Stimulated activated CD4-positive, alpha-beta T cell treated with anti-CD3 and anti-CD28 coated beads, Interleukin-2, amount 100 ng/mL, for 24 hours (primary cell): ENCODE measurements around the gene SLC49A4.

Experiments used
- DNase-seq, 2 donors: peaks; one replicate each; pipeline ENCODE4 v3.0.0-alpha.2; 2020

Gene SLC49A4

DNA sequence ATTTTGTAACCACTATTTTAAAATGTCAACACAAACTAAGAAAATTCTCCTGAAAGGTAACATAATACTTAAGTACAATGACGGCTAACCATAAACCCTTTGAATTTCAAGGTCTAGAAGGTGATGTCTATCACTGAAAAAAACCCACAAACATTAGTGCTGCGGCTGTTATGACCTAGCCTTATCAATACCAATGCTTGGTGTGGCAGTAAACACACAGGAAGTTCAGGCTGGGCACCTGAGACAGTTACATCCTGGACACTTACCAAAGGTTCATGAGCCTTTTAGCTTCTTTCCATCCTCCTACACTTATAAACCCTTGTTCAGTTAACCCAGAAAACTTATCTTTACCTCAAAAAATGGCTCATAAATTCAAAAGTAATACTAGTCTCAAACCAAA, 7.0 kb upstream of the SLC49A4 start:
- DNase-seq: no peak

DNA sequence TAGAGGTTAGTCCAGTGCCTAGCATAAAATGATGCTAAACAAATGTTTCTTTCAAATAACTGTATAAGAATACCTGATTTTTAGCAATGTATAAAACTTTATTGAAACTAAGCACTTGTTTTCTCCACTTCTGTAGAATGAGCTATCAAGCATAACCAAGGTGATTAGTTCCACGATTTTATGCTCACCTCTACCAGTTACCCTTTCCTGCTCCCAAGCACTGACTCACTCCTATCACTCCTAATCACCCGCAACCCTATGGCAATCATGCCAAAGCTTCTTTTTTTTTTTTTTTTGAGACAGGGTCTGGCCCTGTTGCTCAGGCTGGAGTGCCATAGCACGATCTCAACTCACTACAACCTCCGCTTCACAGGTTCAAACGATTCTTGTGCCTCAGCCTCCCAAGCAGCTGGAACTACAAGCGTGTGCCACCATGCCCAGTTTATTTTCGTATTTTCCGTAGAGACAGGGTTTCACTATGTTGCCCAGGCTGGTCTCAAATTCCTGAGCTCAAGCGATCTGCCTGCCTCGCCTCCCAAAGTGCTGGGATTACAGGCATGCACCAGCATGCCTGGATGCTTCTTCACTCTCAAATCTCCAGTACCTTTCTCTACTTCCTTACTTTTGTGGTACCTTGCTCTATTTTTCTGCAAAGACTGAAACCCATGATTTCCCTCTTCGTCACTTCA, 5.1 kb upstream of the SLC49A4 start:
- DNase-seq: no peak

DNA sequence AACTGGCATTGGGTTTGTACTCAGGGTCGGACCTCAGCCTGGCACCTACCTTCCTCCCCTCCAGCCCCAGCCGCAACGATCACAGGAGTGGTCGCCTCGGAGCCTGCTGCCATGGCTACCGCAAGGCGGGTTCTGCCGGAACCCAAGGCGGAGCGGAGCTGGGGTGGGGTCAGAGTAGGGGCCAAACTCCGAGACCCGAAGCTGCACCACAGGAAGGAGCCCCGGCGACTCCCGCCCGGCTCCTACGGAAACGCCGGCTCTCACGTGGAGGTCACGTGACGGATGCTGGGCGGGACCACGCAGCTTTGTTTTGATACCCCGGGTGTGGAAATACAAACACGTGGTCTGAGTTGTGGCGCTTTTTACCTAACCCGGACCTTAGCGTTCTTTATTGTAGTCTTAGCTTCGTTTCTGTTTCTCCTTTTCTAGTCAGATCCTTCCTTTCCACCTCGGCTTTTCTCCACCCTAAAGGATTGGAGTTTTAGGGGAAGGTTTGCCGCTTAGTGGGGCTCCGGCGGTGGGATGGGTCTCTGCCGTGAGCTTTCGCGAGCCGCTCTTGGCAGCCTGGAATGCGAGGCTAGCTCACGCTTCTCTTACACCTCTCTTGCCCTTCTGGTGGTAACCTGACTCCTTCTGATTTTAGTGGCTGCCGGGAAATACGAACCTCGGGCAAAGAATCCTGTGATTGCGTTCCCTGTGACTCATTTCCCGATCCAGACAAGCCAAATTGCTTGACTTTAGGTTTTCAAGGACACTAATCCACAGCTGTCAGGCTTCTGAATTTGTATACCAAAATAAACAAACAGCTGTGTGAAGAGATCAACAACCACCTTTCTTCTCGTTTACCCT, 1.1 kb upstream of the SLC49A4 start, which contains the start of gene HSPBAP1:
Gene HSPBAP1 (minus strand): TSS at position 264 of the 849 bp plus-strand sequence. CDS start 151 bp downstream, at position 113.
- DNase-seq: peak; percentile 91 to 92

DNA sequence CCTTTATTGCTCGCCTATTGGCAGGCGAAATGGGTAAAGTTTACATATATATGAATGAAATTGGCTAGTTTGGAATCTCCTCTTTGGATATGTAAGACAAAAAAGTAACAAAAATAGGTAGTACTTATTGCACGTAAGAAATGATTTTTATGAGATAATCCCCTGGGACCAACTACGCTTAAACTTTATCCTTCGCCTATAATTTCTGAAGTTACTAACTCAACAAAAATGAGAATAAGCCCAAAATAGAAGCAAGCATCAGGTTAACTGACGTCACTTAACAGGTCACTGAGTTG, 438 bp upstream of the SLC49A4 start:
- DNase-seq: no peak

DNA sequence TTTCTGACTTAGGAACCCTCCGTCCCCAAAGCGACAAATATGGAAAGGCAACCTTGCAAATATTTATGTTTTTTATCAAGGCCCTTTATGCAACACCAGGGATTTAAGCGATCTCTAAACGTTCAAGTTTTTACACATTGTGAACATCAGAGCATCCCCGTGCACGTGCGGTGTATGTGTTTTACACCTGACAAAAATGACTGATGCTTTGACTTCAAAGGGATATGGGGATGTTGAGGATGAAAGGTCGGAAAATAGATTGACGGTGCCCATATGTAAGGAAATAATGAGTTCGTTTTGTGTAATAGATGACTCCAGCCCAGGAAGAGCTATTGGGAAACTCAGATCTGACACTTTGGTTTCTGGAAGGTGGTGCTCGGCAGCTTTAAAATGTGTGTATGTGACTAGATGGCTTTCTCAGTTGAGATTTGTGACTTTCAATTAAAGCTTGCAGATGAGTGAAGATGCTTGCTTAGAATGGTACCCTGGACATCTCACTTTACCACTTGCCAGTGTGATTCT, 866 bp downstream of the SLC49A4 start:
- no peak for DNase-seq

DNA sequence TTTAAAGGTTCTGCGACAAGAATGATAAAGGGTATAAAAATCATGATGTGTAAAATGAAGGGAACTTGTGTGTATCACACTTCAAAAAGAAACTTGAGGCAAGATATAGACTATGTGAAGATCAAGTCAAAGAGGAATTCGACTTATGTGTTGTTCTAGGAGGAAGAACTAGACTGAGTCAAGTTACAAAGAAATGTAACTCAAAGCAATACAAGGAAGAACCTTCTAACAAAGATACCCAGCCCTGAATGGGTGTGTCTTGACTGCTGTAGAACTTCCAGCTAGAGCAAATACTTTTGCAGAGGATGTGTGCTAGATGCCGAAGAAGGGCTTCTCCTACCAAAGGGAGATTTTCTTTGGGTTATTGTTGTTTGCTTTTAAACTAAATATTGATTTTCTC, 2.4 kb downstream of the SLC49A4 start:
- no peak for DNase-seq

DNA sequence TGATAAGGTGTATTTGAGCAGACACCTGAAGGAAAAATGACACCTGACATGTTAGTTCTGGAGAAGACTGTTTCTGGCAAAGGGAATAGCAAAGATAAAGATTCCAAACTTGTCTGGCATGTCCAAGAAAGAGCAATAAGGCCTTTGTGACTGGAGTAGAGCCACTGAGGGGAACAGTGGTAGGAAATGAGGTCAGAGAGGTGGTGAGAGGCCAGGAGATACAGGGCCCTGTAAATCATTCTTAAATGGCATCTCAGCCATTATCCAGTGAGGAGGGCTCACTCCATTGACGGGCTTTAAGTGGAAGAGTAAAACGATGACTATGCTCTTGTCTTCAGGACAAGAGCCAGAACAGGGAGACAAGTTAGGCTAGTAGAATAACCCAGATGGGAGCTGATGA, 4.5 kb downstream of the SLC49A4 start:
- DNase-seq: no peak

DNA sequence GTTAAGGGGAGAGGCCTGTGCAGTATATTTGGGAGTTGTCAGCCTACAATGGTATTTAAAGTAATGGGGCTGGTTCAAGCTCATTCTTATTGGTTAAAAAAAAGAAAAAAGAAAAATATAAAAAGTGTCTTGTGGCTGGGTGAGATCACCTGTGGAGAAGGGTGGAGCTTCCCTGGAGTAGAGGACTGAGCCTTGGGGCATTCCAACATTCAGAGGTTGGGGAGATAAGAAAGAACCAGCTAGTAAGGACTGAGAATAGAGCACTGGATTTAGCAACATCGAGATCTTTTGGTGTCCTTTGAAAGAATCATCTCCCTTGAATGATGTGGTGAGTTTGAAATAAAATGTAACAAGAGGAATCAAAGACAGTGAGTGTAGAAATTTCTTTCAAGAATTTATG, 5.2 kb downstream of the SLC49A4 start:
- no peak for DNase-seq

DNA sequence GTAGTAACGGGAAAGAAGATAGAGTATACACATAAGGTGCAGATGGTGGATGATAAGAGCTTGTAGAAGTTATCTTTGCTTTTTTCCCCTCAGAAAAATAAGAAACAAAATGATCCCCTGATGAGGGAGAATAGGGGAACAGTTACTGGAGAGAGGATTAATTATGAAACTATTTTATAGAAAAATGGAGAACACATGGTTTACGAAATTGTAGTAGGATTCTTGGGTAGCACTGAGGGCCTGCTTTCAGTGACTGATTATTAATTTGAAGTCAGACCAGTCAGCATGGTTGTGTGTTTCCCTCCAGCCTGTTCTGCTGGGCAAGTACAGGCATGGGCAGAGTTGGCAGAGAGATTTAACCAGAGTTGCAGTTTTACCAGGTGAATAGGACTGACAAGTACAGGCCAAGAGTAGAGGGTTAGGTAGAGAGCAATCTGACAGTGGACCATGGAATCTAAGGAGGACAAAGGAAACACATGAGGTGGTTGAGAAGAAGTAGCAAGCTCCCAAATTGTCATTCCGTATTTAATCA, 5.9 kb downstream of the SLC49A4 start:
- DNase-seq: no peak

DNA sequence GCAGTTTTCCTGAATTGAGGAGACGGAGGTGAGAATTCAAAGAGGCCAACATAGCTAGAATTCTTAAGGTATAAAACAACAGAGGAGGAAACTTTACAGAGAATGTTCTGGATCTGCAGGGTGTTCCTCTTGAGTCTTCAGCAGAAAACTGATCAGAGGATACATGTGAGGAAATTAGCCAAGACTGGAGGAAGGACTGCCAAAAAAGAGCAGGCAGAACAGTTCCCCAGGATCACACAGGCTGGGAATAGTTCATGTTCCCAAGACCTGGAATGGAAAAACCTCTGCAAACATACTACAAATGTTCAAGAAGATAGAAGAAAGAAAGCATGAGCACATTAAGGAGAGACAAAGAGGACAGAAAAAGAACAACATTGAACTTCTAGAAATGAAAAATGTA, 7.5 kb downstream of the SLC49A4 start:
- DNase-seq: no peak

DNA sequence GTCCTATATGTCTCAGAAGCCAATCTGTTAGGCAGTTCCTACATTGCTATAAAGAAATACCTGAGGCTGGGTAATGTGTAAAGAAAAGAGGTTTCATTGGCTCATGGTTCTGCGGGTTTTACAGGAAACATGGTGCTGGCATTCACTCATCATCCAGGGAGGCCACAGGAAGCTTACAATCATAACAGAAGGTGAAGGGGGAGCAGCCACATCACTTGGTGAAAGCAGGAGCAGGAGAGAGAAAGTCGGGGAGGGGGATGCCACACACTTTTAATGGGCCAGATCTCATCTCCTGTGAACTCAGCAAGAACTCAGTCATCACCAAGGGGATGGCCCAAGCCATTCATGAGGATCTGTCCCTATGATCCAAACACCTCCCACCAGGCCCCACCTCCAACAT, 9.1 kb downstream of the SLC49A4 start:
- DNase-seq: no peak

DNA sequence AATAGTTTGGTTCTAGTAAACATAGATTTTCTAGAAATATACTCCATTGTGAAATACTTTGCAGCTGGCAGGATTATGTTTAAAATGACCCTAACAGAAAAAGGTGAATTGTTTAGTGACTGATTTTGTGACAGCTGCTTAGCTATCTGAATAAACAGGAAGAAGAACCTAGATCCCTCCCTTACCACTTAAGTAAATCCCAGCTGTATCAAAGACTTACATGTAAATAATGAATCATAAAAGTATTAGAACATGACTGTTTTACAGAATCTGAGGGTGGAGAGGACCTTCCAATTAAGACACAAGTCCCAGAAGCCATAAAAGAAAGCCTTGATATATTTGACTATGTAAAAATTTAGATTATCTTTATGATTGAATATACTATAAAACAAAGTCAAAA, 15.9 kb downstream of the SLC49A4 start:
- no peak for DNase-seq

DNA sequence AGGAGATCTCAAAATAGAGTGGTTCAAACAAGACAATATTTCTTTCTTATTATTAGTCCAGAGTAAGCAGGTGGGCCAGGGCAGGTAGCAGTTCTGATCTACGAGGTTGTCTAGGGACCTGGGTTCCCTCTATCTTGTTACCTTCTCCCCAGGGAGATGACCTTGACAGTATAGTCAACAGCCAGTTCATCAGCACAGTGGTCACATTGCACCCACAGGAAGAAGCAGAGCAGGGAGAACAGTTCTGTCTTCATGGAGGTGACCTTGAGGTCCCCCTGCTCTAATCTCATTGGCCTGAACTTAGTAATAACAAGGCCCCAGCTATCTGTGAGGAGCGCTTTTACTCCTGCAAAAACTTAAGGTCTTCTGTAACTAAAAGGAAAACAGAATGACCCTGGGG, 21.7 kb downstream of the SLC49A4 start:
- no peak for DNase-seq

DNA sequence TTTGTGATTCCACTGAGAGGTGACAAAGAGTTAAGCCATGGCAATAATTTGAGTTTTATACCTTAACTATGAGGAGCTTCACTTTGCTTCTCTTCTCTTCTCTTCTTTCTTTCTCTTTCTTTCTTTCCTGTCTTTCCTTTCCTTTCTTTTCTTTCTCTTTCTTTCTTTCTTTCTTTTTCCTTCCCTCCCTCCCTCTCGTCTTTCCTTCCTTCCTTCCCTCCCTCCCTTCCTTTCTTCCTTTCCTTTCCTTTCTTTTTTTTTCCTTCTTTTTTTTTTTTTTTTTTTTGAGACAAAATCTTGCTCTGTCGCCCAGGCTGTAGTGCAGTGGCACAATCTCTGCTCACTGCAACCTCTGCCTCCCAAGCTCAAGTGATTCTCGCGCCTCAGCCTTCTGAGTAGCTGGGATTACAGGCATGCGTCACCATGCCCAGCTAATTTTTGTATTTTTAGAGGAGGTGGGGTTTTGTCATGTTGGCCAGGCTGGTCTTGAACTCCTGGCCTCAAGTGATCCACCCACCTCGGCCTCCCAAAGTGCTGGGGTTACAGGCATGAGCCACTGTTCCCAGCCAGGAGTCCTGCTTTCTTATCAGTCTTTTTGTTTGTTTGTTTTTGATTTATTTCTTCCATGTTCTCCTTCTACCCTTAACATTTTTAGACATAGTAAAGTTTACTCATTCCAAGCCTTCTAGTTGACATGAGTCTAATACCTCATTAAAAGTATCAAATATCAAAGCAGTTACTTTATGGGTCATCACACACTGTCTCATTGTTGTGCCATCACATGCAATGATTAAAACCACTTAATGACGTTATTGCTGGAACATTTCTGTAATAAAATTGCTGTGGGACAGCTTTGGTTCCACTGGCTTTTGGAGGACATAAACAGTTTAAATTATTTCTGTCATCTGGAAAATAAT, 29.9 kb downstream of the SLC49A4 start:
- DNase-seq: no peak

DNA sequence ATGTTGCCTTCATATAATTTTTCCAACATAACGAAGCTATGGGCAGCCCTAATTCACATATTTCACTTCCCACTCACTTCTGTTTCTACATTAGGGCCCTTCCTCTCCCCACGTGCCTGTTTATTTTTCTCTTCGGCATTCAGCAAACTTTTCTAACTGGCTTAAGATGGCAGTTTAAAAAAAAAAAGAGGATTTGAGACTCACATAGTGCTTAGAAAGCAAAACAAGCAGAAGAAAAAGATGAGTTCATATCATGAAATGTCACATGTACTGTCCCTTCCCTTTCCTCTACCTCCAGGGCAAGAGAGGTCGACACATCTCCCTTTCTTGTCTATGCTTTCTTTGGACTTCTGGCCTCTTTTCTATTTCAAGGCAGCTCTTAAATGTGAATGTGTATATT, 30.6 kb downstream of the SLC49A4 start:
- DNase-seq: no peak

DNA sequence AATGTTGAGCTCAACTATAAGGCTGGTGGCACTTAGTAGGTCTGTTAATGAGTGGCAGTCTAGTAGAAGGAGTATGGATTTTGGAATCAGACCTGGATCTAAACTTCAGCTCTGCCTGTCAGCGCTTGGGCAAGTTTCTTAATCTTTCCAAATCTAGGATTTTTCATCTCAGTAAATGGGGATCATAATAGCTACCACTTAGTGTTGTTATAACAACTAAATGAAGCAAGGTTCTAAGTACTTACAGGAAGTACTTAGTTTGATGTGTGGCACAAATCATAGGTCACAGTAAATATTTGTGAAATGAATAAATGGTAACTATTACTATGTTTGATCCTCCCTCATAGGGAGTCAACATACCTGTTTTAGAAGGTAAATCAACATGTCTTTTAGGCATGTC, 31.4 kb downstream of the SLC49A4 start:
- DNase-seq: no peak

DNA sequence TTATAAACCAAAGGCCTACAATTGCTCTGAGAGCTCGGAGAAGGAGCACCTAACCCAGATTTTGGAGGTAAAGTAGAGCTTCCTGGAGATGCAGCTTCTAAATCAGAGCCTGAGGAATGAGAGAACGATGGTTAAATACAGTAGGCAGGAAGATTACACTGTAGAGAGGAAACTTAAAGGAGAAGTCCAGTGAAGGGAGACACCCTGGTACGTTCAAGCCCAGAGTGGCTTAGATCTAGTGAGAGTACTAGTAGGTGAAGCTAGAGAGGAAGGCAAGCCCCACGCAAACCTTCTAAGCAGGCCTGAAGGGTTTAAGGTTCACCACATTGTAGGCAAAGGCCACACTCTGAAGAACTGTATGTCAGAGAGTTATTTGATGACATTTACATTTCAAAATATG, 33.4 kb downstream of the SLC49A4 start:
- DNase-seq: no peak

DNA sequence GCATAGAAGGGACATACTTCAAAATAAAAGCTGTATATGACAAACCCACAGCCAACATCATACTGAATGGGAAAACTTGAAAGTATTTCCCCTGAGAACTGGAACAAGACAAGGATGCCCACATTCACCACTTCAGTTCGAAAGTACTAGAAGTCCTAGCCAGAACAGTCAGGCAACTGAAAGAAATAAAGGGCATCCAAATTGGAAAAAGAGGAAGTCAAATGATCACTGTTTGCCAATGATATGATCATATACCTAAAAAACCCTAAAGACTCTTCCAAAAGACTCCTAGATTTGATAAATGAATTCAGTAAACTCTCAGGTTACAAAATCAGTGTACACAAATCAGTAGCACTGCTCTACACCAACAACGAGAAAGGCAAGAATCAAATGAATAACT, 40.7 kb downstream of the SLC49A4 start:
- DNase-seq: no peak

DNA sequence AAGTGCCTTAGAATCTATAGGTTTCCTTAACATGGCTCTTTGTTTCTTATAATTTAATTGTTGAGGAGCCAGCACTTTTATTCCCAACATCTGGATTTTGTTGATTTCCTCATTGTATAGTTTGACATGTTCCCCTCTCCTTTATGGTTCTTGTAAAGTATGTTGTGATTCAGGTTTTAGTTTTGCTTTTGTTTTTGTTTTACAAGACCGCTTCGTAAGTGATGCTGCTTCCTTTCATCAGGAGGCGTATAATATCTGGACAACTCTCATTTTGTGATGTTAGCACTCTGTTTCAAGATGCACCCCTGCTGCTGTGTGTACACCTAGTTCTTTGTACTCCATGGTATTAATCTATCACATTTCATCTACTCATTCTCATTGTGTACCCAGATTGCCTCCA, 48.7 kb downstream of the SLC49A4 start:
- no peak for DNase-seq

DNA sequence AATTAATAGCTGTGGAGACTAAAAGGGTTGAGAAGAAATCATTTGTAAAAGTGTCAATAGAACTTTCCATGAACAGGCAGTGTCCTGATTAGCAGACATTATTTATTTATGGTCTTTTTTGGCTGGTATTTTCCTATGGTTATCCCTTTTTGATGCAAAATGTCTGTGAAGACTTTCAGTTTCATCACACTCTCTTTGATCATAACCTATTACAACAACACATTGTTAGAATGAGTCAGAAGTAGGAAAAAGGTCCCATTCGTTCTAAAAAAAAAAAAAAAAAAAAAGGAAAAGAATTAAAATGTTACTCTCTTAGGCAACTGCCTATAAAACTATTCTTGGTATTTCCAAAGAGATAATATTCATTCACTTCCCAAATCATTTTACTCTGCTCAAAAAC, 62.1 kb downstream of the SLC49A4 start:
- no peak for DNase-seq

DNA sequence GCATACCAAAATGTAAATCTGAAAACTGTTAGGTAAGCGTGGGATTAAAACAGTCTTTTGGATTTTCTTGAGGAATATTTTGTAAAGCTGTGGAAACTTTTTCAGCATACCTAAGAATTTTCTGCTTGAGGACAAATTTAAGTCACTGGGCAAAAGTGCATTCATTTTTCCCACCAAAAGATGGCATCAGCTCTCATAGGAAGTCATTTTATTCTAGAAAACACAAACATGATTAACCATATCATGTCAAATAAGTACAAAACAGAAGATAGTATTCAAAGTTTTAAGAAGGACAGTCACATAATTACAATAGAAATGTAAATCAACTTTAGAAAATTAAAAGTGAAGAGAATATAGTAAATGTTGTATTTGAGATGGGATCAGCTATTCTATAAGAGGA, 63.5 kb downstream of the SLC49A4 start:
- DNase-seq: no peak

DNA sequence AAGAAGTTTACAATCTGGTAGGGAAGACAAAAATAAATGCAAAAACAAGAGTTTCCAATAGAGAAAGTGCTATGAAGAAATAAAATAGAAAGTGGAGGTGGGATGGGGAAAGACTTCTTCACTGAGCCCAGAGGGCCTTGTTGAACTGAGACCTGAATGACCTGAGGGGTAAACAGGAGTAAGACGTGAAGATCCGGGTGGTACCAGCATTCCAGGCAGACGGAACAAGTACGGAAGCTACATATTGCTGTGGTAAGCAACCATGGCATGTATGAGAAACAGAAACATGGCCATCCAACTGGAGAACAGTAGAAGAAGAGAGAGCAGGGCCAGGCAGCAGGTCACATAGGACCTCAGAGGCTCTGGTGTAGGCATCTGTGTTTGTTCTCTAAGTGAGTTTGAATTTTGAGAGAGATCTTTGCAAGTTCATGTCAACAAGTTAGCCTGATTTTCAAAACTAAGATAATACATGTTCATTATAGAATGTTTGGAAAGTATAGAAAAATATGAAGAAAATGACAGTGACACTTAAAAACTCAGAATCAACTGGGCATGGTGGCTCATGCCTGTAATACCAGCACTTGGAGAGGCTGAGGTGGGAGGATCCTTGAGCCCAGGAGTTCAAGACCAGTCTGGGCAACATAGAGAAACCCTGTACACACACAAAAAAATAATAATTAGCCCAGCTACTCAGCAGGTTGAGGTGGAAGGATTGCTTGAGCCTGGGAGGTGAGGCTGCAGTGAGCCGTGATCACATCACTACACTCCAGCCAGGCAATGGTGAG, 64.3 kb downstream of the SLC49A4 start:
- no peak for DNase-seq
